Measurements from ENCODE around the gene AATF. TPM values are rescaled to one million over a fixed set of nuclear protein-coding genes. Genes with fewer than 3 reads are reported as not detected.

AATF gene
- total and polyA plus RNA-seq, 2 of the 8 experiments (the other 6 are each of a cell fraction or from before 2014, with no cell fraction given) = 20.1 to 62.8 TPM

DNA sequence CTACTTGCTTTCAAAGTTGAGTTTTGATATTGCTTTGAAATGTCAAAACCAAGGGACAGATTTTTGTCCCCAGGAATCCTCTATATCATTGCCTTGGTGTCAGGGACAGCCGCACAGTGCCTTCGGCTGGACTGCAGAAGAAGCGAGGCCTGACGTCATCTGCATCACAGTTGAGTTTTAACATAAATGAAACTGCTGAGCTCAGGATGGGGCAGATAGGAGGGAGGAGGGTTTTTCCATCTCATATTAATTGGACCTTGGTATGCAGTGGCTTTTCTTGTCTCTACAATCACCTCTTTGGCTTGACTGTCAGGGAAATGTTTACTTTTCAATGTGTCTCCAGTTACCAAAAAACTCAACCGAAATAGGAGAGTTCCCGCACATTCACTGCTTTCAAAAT, 111.3 kb downstream of the AATF start (continued):
- TF ChIP-seq, protein P1, sequence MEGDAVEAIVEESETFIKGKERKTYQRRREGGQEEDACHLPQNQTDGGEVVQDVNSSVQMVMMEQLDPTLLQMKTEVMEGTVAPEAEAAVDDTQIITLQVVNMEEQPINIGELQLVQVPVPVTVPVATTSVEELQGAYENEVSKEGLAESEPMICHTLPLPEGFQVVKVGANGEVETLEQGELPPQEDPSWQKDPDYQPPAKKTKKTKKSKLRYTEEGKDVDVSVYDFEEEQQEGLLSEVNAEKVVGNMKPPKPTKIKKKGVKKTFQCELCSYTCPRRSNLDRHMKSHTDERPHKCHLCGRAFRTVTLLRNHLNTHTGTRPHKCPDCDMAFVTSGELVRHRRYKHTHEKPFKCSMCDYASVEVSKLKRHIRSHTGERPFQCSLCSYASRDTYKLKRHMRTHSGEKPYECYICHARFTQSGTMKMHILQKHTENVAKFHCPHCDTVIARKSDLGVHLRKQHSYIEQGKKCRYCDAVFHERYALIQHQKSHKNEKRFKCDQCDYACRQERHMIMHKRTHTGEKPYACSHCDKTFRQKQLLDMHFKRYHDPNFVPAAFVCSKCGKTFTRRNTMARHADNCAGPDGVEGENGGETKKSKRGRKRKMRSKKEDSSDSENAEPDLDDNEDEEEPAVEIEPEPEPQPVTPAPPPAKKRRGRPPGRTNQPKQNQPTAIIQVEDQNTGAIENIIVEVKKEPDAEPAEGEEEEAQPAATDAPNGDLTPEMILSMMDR (IDR thresholded peaks at IDR 0.05; ENCODE audit: control extremely low read depth in 1 of 3, insufficient read depth in 1 of 3, low read depth in 1 of 3, low read length in 3 of 3) = no peak
- TF ChIP-seq SUZ12 (IDR thresholded peaks at IDR 0.05; ENCODE audit: low read length) (no peak), POLR2A (IDR thresholded peaks at IDR 0.05; ENCODE audit: control extremely low read depth in 1 of 2, low read depth in 2 of 2, low read length in 2 of 2) (no peak), RXRA (IDR thresholded peaks at IDR 0.05; ENCODE audit: insufficient read depth, low read depth, low read length) (no peak), FOSL1 (IDR thresholded peaks at IDR 0.05; ENCODE audit: insufficient read depth, low read depth, low read length) (no peak), SIRT6 (IDR thresholded peaks at IDR 0.05; ENCODE audit: low read length) (no peak)

Data from H1 (cell line).